HG03175 (cell line): ENCODE measurements around the gene MCM8.

Experiments used
- ATAC-seq: cut with Tn5 transposase; IDR thresholded peaks from one replicate; pipeline ENCODE4 v1.9.1; 2021; ENCODE audit warnings: mild to moderate bottlenecking, moderate library complexity; ENCODE audit not compliant: unreplicated experiment

MCM8 gene

DNA sequence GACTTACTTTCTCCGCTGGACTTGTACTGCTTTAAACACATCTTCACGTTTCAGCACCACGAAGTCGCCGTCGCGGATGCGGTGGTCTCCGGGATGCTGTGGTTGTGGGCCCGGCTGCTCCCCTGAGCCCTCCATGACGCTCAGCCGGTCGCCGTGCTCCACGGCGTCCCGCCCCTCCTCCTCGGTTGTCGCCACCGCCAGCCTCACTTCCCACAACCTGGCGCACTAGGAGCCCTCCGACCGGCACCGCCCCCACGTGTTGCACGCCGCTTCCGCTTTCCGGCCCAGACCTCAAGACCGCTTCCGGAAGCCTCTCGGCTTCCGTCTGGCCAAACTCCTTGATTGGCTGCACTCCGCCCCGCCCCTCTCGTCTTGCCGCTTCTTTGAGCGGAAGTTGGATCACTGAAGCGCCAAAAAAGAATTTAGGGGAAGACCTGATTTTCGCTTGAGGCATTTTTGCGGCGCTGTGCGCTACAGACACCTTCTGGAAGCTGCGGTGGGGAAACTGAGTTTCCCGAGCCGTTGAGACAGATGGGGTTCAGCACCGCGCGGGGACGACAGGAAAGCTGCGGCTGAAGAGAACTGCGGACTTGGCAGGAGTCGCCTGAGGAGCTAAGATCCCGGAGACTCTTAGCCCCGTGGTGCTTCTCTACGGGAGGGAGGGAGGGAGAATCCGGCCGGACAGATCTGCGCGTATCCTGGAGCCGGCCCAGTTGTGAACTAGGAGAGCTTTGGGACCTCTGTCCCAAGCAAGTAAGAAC lies at the start of gene MCM8, which contains the start of gene TRMT6:
TSS of gene MCM8 (plus strand) at position 382 of the 761 bp plus-strand sequence. CDS start 1,364 bp downstream, outside the sequence.
TSS of gene TRMT6 (minus strand) at position 263 of the 761 bp plus-strand sequence. CDS start at position 135, 128 bp downstream.
- ATAC-seq = peak; percentile 98

DNA sequence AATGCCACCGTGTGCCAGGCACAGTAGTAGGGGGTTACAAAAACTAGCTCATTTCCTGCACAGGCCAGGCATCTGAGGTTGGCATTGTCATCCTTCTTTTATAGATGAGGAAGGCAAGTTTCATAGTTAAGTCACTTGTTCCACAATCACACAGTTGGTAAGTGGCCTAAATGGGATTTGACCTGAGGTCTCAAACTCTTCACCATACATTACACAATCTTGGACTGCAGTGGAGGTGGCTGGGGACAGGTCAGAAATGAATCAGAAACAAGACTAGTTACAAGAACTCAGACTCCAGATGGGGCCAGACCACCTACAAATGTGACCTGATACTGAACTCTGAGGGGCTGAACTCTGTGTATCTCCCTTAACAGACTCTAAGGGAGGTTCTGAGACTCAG lies 49.5 kb upstream of the MCM8 start:
- no peak for ATAC-seq

DNA sequence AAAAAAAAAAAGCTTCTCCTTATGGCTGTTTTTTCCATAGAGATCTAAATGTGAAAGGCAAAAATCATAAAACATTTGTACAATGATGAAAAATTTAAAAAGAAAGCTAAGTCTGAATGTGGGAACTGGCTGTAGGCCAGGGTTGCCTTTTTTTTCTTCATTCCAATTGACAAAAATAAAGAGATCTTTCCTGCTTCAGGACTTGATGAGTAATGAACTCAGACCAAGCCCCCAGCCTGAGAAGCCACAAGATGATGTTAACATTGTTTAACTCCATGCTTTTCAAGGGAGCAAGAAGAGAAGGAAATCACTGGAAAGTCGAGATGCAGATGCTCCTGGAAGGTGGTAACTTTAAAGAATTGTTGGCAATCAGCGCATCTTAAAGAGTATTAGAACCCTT lies 41.5 kb upstream of the MCM8 start:
- ATAC-seq = no peak

DNA sequence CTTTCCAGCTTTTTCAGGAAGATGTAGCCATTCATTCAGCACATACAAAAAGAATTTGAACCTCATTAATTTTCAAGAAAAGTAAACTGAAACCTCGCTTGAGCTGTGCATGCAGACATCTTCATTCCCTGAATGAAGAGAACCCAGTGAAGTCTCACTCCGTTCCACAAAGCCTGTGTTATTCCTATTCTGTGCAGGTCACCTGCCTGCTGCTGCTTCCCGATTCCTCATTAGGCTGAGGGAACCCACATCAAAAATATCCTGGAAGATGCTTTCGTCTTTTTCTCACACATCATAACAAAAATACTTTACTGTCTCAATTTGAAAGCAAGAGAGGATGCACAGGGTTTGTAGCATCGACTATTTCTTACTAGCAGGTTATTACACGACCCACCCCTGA lies 40.3 kb upstream of the MCM8 start:
- ATAC-seq = no peak

DNA sequence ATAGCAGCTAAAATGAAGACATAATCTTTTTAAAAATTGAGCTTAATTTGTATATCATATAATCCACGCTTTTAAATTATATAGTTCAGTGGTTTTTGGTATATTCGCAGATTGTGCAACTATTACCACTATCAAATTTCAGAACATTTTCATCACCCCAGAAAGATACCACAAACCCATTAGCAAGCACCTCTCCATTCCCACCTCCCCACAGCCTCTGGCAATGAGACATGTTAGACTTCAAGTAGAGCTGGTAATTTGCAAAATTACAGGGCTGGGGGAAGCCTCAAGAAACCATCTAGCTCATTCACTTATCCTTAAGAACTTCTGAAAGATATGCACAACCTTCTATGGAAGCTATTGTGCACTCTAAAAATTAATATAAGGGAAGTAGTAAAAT lies 37.3 kb upstream of the MCM8 start:
- no peak for ATAC-seq

DNA sequence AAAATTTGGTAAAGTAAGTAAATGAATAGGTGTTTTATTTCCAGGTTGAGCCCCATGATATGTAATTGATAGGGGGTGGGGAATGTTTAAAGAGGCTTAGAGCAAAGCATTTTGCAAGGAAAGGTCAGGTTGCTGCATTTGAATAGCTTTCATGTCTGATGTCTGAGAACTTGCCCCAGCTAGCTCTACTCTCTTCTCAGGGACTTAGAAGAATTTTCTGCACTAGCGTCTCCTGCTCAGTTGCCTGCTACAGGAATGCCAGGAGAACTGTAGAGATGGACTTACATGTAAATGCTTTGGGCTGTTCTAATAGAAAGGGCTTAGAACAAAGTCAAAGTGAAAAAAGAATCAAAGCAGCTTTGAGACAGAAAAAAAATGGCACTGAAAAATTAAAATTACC lies 35.6 kb upstream of the MCM8 start:
- ATAC-seq = no peak

DNA sequence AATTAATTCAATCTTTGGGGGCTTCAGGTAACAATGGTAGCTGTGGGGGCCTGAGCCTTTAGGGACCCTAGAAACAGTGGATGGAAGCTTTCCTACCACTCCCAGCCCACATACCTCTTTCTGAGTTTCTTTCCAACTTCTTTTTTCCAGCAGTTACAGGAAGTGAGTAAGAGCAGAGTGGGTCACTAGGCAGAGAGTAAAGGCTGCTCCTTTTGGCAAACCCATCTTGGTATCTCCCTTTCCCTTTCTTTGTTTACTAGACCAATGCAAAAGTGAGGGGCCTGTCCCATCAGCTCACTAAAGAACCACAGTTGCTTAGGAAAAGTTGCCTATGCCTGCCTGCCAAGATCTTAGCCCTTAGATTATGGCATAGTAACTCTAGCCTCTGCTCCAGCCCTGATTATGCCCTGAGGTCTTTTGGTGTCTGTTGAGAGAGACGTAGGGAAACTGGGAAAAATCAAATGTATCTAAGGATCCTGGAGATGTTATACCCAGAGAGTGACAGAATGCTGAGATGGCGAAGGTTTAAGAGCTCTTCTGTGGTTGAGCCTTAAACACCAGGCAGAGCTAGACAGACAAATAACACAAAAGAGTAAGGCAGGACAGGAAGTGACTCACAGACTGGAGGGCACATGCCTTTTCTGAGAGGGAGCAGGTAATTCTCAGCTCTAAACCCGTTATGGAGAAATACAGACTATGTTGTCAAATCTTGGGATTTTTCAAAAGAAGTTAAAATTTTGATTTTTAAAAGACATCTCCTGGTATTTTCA lies 31.4 kb upstream of the MCM8 start:
- no peak for ATAC-seq

DNA sequence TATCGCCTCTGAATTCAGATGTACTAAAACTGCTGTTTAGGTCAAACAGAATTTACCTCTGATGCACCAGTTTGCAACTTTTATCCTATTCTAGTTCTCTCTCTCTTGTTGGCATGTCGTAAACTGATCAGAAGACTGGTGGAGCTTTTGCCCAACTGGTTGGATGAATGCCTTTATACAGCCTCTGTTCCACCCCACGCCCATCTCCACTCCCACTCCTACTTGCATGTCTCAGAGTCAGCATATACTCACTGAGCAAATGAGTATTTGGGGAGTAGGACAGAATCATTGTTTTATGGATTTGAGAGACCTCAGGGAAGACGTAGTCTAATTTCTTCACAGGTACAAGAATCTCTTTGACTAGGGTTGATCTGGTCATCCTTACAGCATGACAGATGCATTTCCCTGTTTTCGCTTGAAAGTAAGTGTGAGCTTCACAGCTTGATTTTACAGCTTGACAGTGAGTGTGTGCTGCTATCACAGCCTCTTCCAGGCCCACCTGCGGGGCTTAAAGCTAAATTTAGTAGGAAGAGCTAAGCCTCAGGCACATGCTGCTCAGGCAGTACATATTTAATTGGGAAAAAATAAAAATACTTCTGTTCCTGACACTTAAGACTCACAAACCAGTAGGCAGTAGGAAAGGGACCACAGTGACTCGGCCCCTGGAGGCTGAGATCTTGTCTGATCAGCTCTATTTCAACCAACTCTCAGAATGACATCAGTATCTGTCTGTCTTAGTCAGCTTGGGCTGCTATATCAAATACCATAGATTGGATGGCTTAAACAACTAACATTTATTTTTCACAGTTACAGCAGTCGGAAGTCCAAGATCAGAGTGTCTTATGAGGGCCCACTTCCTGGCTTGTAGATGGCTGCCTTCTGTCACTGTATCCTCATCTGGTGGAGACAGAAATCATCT lies 30.6 kb upstream of the MCM8 start:
- no peak for ATAC-seq

DNA sequence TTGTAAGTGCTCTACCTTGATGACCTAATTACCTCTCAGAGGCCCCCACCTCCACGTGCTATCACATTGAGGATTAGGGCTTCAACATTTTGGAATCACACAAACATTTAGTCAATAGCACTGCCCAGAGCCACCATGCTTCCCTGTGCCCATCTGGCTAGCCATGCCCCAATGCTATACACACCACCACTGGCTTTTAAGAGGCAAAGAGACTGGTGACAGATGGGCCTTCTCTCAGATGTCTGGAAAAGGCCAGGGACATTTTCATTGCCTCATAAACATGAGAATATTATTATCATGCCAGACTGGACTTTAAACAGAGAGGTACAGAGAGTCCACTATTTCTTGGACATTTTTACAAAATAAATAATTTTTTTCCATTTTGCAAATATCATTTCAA lies 29.9 kb upstream of the MCM8 start:
- no peak for ATAC-seq

DNA sequence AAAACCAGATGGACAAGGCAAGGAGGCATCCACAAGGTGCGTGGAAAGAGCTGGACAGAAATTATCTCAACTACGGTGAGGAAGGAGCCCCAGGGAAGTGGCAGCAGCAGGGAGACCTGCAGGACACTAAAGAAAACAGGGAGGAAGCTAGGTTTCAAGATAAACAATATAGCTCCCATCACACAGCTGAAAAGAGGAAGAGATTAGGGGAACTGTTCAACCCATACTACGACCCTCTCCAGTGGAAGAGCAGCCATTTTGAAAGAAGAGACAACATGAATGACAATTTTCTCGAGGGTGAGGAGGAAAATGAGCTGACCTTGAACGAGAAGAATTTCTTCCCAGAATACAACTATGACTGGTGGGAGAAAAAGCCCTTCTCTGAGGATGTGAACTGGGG lies 27.0 kb upstream of the MCM8 start:
- ATAC-seq = no peak

DNA sequence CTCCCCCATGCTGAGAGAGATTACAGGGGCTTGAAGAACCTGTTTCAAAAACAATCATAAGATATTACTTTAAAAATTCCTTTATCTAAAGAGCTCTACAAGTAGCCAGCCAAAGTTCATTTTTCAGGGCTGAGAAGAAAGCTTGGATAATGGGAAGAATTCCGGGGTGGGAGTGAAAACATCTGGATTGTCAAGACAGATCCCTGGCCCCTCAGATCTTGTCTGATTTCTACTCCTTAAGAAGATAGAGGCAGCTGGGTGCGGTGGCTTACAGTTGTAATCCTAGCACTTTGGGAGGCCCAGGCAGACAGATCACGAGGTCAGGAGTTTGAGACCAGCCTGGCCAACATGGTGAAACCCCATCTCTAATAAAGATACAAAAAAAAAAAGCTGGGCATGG lies 24.9 kb upstream of the MCM8 start:
- no peak for ATAC-seq

DNA sequence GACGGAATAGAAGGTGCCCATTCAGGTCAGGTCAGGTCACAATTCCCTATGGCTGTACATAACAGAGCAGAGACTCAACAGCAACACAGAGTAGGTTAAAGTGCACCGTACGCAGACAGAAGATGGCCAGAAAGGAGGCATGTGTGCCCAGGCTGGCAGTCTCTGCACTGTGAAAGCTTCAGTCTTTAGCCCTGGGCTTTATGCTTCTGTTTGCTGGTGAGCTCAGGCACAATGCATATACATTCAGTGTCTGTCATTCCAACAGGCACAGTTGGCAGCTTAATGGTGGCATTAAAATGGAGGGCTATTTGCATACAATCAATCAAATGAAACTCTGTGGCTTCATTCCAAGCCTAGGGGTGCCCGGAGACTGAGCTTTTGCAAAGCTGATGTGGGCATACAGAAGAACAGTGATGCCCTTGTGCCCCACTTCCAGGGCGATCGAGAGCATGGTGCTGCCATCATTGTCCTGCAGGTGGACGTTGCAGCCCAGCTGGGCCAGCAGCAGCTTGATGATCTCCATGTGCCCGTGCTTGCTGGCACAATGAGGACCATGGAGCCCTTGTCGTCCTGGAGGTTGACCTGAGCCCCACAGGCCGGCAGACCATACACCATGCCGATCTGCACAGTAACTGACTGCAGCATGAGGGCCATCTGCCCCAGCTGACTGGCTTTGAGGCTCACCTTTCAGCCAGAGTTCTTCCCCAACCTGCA lies 22.5 kb upstream of the MCM8 start:
- ATAC-seq = no peak

DNA sequence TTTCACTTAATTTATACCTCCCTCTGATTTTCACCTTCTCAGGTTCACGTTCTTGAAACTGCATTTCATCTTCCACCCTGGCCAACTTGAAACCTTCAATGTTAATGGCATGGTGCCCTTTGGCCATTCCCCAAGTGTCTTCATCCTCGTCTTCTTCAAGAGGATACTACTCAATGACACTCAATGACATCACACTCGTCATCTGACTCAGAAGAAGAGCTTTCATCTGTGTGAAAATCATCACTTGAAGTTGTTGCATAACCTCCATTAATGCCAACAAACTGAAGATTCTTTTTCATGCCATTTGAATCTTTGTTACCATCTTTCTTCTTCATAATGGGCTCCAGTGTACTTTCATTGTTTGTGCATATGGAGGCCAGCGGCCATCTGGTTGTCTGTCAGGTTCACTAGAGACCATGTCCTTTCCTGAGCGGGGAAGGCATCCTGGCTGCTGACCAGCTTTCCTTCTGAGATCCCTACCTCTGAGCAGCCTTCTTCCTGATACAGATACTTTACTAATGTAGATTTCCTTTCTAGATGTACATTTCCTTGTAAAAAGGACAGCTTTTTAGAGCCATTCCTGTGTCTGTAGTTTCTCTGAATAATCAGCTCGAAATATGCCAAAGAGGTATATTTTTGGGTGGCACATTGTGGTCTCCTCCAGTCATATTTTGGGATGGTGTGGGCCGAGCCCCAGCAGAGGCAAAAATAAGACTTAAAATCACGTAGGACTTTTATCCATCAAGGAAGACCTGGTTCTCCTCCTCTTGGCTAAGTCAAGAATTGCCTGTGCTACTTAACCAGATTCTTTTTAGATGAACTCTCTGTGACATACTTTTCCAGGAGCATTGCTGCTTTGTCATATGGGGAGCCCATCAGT lies 21.4 kb upstream of the MCM8 start:
- ATAC-seq = no peak

DNA sequence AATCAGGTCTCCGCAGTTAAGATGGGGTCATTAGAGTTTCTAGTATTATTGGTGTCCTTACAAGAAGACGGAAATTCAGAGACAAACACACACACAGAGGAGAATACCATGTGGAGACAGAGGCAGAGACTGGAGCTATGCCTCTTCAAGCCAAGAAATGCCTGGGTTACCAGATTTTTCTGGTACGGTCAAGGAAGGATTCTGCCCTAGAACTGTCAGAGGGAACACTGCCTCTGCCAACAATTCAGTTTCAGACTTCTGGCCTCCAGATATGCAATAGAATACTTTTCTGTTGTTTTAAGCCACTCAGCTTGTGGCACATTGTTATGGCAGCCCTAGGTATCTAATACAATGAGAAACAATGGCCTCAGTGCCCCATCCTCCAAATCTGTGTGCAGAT lies 19.0 kb upstream of the MCM8 start:
- no peak for ATAC-seq

DNA sequence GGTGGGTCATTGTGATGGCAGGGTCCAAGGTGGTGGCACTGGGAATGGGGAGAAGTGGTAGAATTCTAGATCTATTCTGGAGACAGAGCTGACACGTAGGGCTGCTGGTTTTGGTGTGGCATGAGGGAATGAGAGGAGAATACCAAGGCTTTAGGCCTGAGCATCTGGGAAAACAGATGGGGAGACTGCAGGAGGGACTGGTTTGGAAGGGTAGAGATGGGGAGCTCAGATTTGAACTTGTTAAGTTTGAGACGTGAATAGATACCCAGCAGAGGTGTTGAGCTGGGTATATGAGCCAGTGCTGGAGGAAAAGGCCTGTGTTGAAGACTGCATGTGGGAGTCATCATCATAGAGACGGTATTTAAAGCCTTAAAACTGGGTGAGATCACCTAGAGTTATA lies 17.7 kb upstream of the MCM8 start:
- no peak for ATAC-seq

DNA sequence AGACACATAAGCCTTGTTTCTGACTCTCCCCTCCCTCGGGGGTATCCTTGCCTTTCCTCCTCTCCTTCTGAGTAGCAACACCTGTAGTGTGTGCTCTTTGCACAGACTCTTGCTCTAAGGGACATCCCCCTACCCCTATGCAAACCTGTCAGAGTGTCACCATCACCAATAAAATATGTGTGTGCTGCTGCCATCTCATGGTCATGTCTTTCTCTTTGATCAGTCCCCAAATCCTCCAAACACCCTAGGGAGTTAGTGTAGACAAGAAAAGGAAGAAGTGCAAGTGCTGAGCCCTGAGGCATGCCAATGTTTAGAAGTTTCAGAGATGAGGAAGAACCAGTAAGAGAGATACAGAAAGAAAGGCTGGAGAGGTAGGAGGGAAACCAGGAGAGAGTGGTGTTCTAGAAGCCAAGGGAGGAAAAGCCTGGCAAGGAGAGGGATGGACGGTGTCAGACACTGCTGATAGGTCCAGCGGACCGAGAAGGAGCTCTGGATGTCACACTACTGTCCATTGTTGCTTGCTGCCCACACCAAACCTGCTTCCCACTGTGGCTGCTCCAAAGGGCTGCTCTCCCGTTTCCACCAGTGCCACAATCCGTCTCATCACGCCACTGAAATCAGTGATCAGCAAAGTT lies 16.5 kb upstream of the MCM8 start:
- ATAC-seq = peak; percentile 53

DNA sequence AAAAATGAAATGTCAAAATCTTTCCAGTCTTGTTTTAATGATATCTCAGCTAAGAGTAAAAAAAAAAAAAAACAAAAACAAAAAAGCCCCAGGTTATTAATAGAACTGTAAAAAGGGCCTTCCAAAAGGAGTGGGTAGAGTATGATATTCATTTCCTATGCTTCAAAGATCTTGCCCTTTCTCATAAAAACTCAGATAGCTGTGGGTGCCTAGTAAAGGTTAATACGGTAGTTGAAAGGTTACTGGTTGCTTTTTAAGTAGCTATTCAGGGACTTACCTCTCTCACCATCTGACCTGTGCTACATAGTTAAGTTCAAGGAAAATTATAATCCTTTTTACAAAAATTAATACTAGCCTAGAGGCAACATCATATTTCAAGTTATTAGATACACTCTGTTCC lies 15.1 kb upstream of the MCM8 start:
- no peak for ATAC-seq

DNA sequence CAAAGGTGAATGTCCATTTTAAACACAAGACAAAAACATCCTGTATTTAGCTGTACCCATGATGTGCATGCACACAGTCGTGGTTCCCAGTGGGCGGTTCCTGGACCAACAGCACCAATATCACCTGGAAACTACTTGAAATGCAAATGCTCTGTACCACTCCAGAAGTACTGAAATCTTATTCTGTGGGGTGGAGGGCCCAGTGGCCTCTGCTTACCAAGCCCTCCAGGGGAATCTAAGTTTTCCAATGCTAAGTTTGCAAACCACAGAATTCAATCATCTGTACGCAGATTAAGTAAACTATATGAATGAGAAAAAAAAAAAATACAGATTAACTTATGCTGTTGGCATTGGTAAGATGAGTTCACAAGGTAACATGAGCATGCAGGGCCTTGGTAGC lies 14.2 kb upstream of the MCM8 start:
- ATAC-seq = no peak

DNA sequence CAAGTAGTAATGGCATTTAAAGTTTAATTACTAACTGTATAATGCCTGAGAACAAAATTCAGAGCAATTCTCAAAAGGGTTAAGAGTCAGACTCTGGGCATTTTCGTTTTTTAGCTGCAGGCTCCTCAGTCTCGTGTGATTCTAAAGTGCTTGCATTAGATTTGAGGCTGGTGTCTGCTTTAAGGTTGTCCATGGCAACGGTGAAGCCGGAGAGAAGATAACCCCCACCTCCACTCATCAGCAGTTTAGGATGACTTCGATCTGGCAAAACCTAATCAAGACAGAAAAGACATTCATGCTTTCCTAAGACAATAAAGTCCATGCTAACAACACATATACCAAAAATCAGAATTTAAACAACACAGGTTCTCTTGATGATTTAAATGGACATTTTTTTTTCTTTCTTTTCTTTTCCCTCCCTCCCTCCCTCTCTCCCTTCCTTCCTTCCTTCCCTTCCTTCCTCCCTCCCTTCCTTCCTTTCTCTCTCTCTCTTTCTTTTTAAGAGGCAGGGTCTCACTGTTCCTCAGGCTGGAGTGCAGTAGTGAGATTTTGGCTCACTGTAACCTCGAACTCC lies 11.9 kb upstream of the MCM8 start:
- ATAC-seq = no peak
